GM12878 (cell line): ENCODE measurements around the gene KCNC1. TPM values are rescaled to one million over a fixed set of nuclear protein-coding genes. Genes with fewer than 3 reads are reported as not detected.

Source experiments
- ATAC-seq: fragments of 200-7000 bp; cut with Tn5 transposase; 3 replicates; pipeline ENCODE4 v1.9.1; 2020; ENCODE audit warnings: mild to moderate bottlenecking, moderate library complexity
- BruUV-seq: library from RNA; stranded (reverse); fragments of 400-500 nt; replicated peaks from 2 replicates; lab custom pipeline; 2021; lab: Mats Ljungman, UMichigan
- CTCF ChIA-PET: fragments of 300-600 bp; sonication (Branson Sonifier 250); formaldehyde crosslinking; extraction: SDS; loops from one replicate; lab custom pipeline; 2021; ENCODE audit warnings: inconsistent platforms; lab: Yijun Ruan, JAX
- POLR2A ChIA-PET: fragments of 350-600 bp; formaldehyde crosslinking; extraction: SDS; loops from one replicate; lab custom pipeline; 2021; ENCODE audit warnings: inconsistent platforms; lab: Charles Lee
- RAD21 ChIA-PET: fragments of 300-600 bp; sonication (Branson Sonifier 250); formaldehyde crosslinking; loops from one replicate; lab custom pipeline; 2023; ENCODE audit warnings: antibody characterized with exemption; ENCODE audit not compliant: unreplicated experiment; lab: Charles Lee
- SMC1A ChIA-PET: fragments of 300-600 bp; sonication (Branson Sonifier 250); formaldehyde crosslinking; loops from one replicate; lab custom pipeline; 2023; ENCODE audit not compliant: unreplicated experiment, uncharacterized antibody; lab: Charles Lee
- DNase-seq: peaks from one replicate; pipeline ENCODE4 v3.0.0-alpha.2; 2011; ENCODE audit warnings: low read depth, low spot score
- FAIRE-seq: peaks from 3 replicates; lab custom pipeline; 2011; peaks lifted over from hg19 to GRCh38; lab: Jason Lieb, UNC
- H2AFZ ChIP-seq: 2 replicates; pipeline ENCODE4 v1.6.0; 2011; ENCODE audit warnings: low read depth, low read length, control low read depth; ENCODE audit not compliant: control insufficient read depth
- H3K27ac ChIP-seq: 2 replicates; pipeline ENCODE4 v1.5.1; 2011; ENCODE audit warnings: control low read depth; ENCODE audit not compliant: control insufficient read depth, insufficient read depth
- H3K27me3 ChIP-seq, 2 experiments: replicated peaks in 1 of 2; 2 replicates each; pipeline versions ENCODE4 v1.6.0 to v1.6.1; 2011; ENCODE audit warnings: low read length in 1 of 2; ENCODE audit not compliant: control insufficient read depth in 2 of 2, insufficient read depth in 2 of 2
- H3K36me3 ChIP-seq, 2 experiments: 2 replicates each; pipeline ENCODE4 v1.5.1; 2011; ENCODE audit warnings: low read length in 1 of 2; ENCODE audit not compliant: control insufficient read depth in 2 of 2, insufficient read depth in 2 of 2
- H3K4me1 ChIP-seq: 2 replicates; pipeline ENCODE4 v1.6.1; 2011; ENCODE audit warnings: mild to moderate bottlenecking, low read length, moderate library complexity, mixed read lengths; ENCODE audit not compliant: control insufficient read depth, insufficient read depth
- H3K4me2 ChIP-seq: 2 replicates; pipeline ENCODE4 v1.6.0; 2011; ENCODE audit warnings: control low read depth; ENCODE audit not compliant: control insufficient read depth, insufficient read depth
- H3K4me3 ChIP-seq: fragments of 200-600 bp; sonication (generic); 2 replicates; pipeline ENCODE4 v1.5.1; 2016
- H3K79me2 ChIP-seq: 2 replicates; pipeline ENCODE4 v1.6.0; 2011; ENCODE audit warnings: low read length; ENCODE audit not compliant: control insufficient read depth, insufficient read depth
- H3K9ac ChIP-seq: 2 replicates; pipeline ENCODE4 v1.8.0; 2011; ENCODE audit warnings: low read length, control low read depth, mixed read lengths; ENCODE audit not compliant: control insufficient read depth, insufficient read depth
- H3K9me3 ChIP-seq: replicated peaks from 3 replicates; pipeline ENCODE4 v1.5.1; 2011; ENCODE audit warnings: mild to moderate bottlenecking, low read length; ENCODE audit not compliant: control insufficient read depth, insufficient read depth
- H4K20me1 ChIP-seq: 2 replicates; pipeline ENCODE4 v1.6.0; 2011; ENCODE audit not compliant: control insufficient read depth, insufficient read depth
- ATF3 ChIP-seq: IDR thresholded peaks from 2 replicates; pipeline ENCODE4 v1.6.1; 2011; ENCODE audit warnings: low read depth, mild to moderate bottlenecking, low read length, moderate library complexity, borderline replicate concordance; ENCODE audit errors: extremely low read depth
- GATAD2B ChIP-seq: fragments of 450-650 bp; conservative IDR thresholded peaks from 2 replicates; pipeline ENCODE4 v1.6.1; 2017; ENCODE audit warnings: low read depth, mild to moderate bottlenecking, moderate library complexity
- HCFC1 ChIP-seq: fragments of 150-350 bp; IDR thresholded peaks from 2 replicates; pipeline ENCODE4 v1.6.1; 2014; ENCODE audit warnings: low read length
- NFYB ChIP-seq: IDR thresholded peaks from 2 replicates; pipeline ENCODE4 v1.6.1; 2011; ENCODE audit warnings: low read depth, mild to moderate bottlenecking, low read length, improper control_type of control experiment, moderate library complexity; ENCODE audit not compliant: insufficient read depth
- PBX3 ChIP-seq: IDR thresholded peaks from 2 replicates; pipeline ENCODE4 v1.6.1; 2011; ENCODE audit warnings: mild to moderate bottlenecking, low read depth, low read length, moderate library complexity; ENCODE audit not compliant: insufficient replicate concordance
- PKNOX1 ChIP-seq: fragments of 450-650 bp; IDR thresholded peaks from 2 replicates; pipeline ENCODE4 v1.6.1; 2016; ENCODE audit warnings: mild to moderate bottlenecking
- RELB ChIP-seq: fragments of 450-650 bp; IDR thresholded peaks from 2 replicates; pipeline ENCODE4 v1.6.1; 2017; ENCODE audit warnings: low read depth, mild to moderate bottlenecking, moderate library complexity
- SIX5 ChIP-seq: IDR thresholded peaks from 2 replicates; pipeline ENCODE4 v1.6.1; 2011; ENCODE audit warnings: mild to moderate bottlenecking, low read depth, low read length, moderate library complexity; ENCODE audit not compliant: severe bottlenecking
- USF1 ChIP-seq: IDR thresholded peaks from 2 replicates; pipeline ENCODE4 v1.6.1; 2011; ENCODE audit warnings: borderline replicate concordance, low read depth, mild to moderate bottlenecking, moderate library complexity, mixed read lengths, low read length; ENCODE audit not compliant: insufficient read depth; ENCODE audit errors: extremely low read length
- ZSCAN29 ChIP-seq: fragments of 450-650 bp; IDR thresholded peaks from 2 replicates; pipeline ENCODE4 v1.6.1; 2017; ENCODE audit warnings: mild to moderate bottlenecking, moderate library complexity
- WGBS: methylation state at CpG from one replicate; pipeline ENCODE4 v1.1.6; 2016; ENCODE audit warnings: low lambda C conversion rate; ENCODE audit not compliant: insufficient replicate concordance, insufficient coverage; ENCODE audit errors: missing lambda C conversion rate; 5-methylcytosine and 5-hydroxymethylcytosine counted together
- in situ Hi-C: fragments of 300-500 bp; cut with MboI; formaldehyde crosslinking; loops from 9 replicates; pipeline ENCODE4 v1.14.3; 2018; ENCODE audit warnings: mixed read lengths
- intact Hi-C: fragments of 100-400 bp; cut with micrococcal nuclease; formaldehyde crosslinking; loops from one replicate; pipeline ENCODE4 v1.14.2; 2022; ENCODE audit not compliant: unreplicated experiment
- polyA plus RNA-seq, 11 experiments: library from polyadenylated mRNA; depleted of rRNA in 4 of 11; unstranded in 6 of 11; stranded (reverse) in 5 of 11; fragments of >200 nt; fragmentation: Nextera tagmentation in 4 of 11; fragmentation: Illumina TruSeq in 1 of 11; extraction: Ambion mirVana in 4 of 11; extraction: Trizol in 1 of 11; gene quantifications; 1 replicate in 1 of 11; 2 replicates in 10 of 11; pipeline versions ENCODE4 v1.2.1 to v1.2.3, GENCODE V29; 2011 to 2016; ENCODE audit warnings: inconsistent platforms in 2 of 11, missing spikeins in 2 of 11, low read depth in 1 of 11
- total RNA-seq, 4 experiments: library from RNA; depleted of rRNA in 3 of 4; stranded (reverse); fragments of >200 nt in 3 of 4; fragmentation: Illumina TruSeq in 1 of 4; extraction: Trizol in 1 of 4; gene quantifications; 2 replicates each; pipeline versions ENCODE4 v1.2.1 to v1.2.3, GENCODE V29; 2013 to 2021

The KCNC1 gene
- total and polyA plus RNA-seq, 10 of the 15 experiments (the other 5 are each of a cell fraction or from before 2014, with no cell fraction given), result 0.27 to 0.34 TPM; not detected in 8

GRCh38 chr11:17703951-17704350, 30.6 kb upstream of the KCNC1 start:
- CTCF ChIA-PET, result interaction anchor here (1.6 to 2.7 kb wide), 2 partner anchors 9 to 27 kb away, joined by 3 to 9 read pairs; no protein-coding TSS in a partner anchor
- in situ Hi-C loops (no loop called here), intact Hi-C loops (no loop called here)
- TF ChIP-seq RELB (no peak), GATAD2B (no peak), PKNOX1 (peak; percentile 81), ZSCAN29 (no peak), HCFC1 (peak; percentile 55), USF1 (peak; percentile 57), NFYB (peak; percentile 97), SIX5 (peak; percentile 73), PBX3 (peak; percentile 24), ATF3 (peak; percentile 52; the same call in 1 of the 2 replicates)
- Histone ChIP-seq H4K20me1 (no peaks in the 10 kb centered on the region), H3K27me3 (no peaks in the 10 kb centered on the region; a peak in 1 of 4 replicates), H2AFZ (no peak overlapping the region), H3K36me3 (no peaks in the 10 kb centered on the region), H3K79me2 (no peaks in the 10 kb centered on the region), H3K4me2 (no peak overlapping the region), H3K9me3 (no peaks in the 10 kb centered on the region), H3K27ac (no peak overlapping the region), H3K4me1 (no peaks in the 10 kb centered on the region), H3K4me3 (no peak overlapping the region), H3K9ac (no peak overlapping the region)
- ATAC-seq (peak; percentile 63), FAIRE-seq (peak; percentile 72), DNase-seq (peak; percentile 5)
- BruUV-seq, result no TSS peak
- POLR2A ChIA-PET, result no interaction called here
- RAD21 ChIA-PET, result no interaction called here
- SMC1A ChIA-PET, result no interaction called here
- WGBS, result 21% methylated on average over 2 of the region's 2 CpGs
